Tibial nerve (tissue), 4 donors: ENCODE measurements around the gene C3orf52. TPM values are rescaled to one million over a fixed set of nuclear protein-coding genes. Genes with fewer than 3 reads are reported as not detected.
"Not testable (repeated sequence)": the region's sequence is repeated elsewhere in the genome, so short reads cannot be mapped to it uniquely, and the experiment has no call there.

Experiments used
- DNase-seq, 2 donors: peaks; one replicate each; pipeline ENCODE4 v3.0.0-alpha.2; 2019; ENCODE audit warnings: low spot score in 2 of 2
- H3K27ac ChIP-seq, 4 donors: fragments of 200-600 bp; sonication (generic) in 3 of 4; one replicate each; pipeline ENCODE4 v1.5.1; 2017 to 2019; ENCODE audit warnings: mild to moderate bottlenecking in 1 of 4
- H3K27me3 ChIP-seq, 2 donors: fragments of 200-600 bp; sonication (generic) in 1 of 2; one replicate each; pipeline versions ENCODE4 v1.5.1 to v1.6.0; 2017 to 2019
- H3K36me3 ChIP-seq, 3 donors: fragments of 200-600 bp; sonication (generic); one replicate each; pipeline ENCODE4 v1.5.1; 2018 to 2019
- H3K4me1 ChIP-seq, 4 donors: fragments of 200-600 bp; sonication (generic) in 3 of 4; one replicate each; pipeline ENCODE4 v1.5.1; 2017 to 2019
- H3K4me3 ChIP-seq, 4 donors: fragments of 200-600 bp; sonication (generic) in 3 of 4; one replicate each; pipeline ENCODE4 v1.5.1; 2017 to 2019; ENCODE audit warnings: mild to moderate bottlenecking in 1 of 4, moderate library complexity in 1 of 4
- H3K9me3 ChIP-seq, 4 donors: fragments of 200-600 bp; sonication (generic) in 3 of 4; one replicate each; pipeline ENCODE4 v1.5.1; 2017 to 2019
- CTCF ChIP-seq, 5 experiments: fragments of 200-600 bp in 3 of 5; fragments of 450-650 bp in 2 of 5; sonication (generic) in 3 of 5; IDR thresholded peaks; one replicate each; pipeline ENCODE4 v1.5.1; 2016 to 2019; ENCODE audit warnings: antibody characterized with exemption in 5 of 5, mild to moderate bottlenecking in 3 of 5, moderate library complexity in 2 of 5
- EP300 ChIP-seq, 2 donors: sonication (generic); formaldehyde crosslinking; IDR thresholded peaks; one replicate each; pipeline ENCODE4 v1.6.1; 2017; ENCODE audit warnings: antibody characterized with exemption in 2 of 2, mild to moderate bottlenecking in 1 of 2
- POLR2A ChIP-seq, 2 donors: fragments of 450-650 bp; IDR thresholded peaks; one replicate each; pipeline ENCODE4 v1.6.1; 2017; ENCODE audit warnings: antibody characterized with exemption in 2 of 2, mild to moderate bottlenecking in 2 of 2, moderate library complexity in 2 of 2
- WGBS, 2 donors: methylation state at CpG; one replicate each; pipeline ENCODE4 v1.1.5; 2018; 5-methylcytosine and 5-hydroxymethylcytosine counted together
- total RNA-seq, 4 donors: library from RNA; depleted of rRNA; stranded (reverse); fragments of >200 nt; gene quantifications; one replicate each; pipeline ENCODE4 v1.1.0, GENCODE V29; 2016

C3orf52 gene
- total RNA-seq, 4 donors from 2014 or later = 0.98 to 8.5 (median 5.6) TPM

- no peak overlapping the region for H3K27ac ChIP-seq
- TF ChIP-seq POLR2A (IDR thresholded peaks at IDR 0.05) (no peak), EP300 (IDR thresholded peaks at IDR 0.05) (no peak), CTCF (IDR thresholded peaks at IDR 0.05) (no peak)
- H3K36me3 ChIP-seq = no peaks in the 10 kb centered on the region
- no peak for DNase-seq
- H3K4me3 ChIP-seq = no peak overlapping the region
- no peaks in the 10 kb centered on the region for H3K27me3 ChIP-seq
- no peaks in the 10 kb centered on the region for H3K4me1 ChIP-seq
- no peaks in the 10 kb centered on the region for H3K9me3 ChIP-seq
- WGBS, 2 donors = 80 to 88% methylated on average over 6 of the region's 6 CpGs
Observed at GRCh38 chr3:112056451-112056929, 29.7 kb upstream of the C3orf52 start.

DNA sequence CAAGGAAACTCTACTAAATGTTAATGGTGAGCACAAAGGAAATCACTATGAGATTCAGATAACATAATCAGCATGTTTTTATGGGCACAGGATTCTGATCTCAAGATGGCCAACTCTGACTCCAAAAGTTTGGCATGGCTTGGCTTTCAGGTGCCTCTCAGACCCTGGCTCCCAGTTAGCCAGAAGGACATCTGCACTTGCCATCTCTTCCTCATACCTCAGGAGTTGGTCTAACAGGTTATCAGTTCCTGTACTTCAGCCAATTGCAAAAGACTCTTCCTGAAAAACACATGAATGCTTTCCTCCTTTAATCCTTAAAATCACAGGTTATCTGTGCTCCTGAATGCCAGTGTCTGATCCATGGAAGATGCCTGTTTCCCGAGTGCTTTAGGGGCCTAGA, 26.7 kb upstream of the C3orf52 start:
- H3K27me3 ChIP-seq = no peaks in the 10 kb centered on the region
- no peak for TF ChIP-seq EP300 (IDR thresholded peaks at IDR 0.05)
- TF ChIP-seq POLR2A (IDR thresholded peaks at IDR 0.05) = no peak
- no peak for TF ChIP-seq CTCF (IDR thresholded peaks at IDR 0.05)
- no peaks in the 10 kb centered on the region for H3K36me3 ChIP-seq
- 78 to 86% methylated on average over 1 of the region's 1 CpG for WGBS, 2 donors
- H3K9me3 ChIP-seq = no peaks in the 10 kb centered on the region
- no peak for DNase-seq
- no peak overlapping the region for H3K4me3 ChIP-seq
- no peaks in the 10 kb centered on the region for H3K4me1 ChIP-seq
- no peak overlapping the region for H3K27ac ChIP-seq

GRCh38 chr3:112061152-112061551, 25.0 kb upstream of the C3orf52 start:
- Histone ChIP-seq H3K27ac (no peak overlapping the region), H3K4me3 (no peak overlapping the region), H3K9me3 (no peaks in the 10 kb centered on the region), H3K4me1 (no peaks in the 10 kb centered on the region), H3K36me3 (no peaks in the 10 kb centered on the region), H3K27me3 (no peaks in the 10 kb centered on the region)
- no peak for DNase-seq
- 20 to 30% methylated on average over 3 of the region's 3 CpGs for WGBS, 2 donors
- TF ChIP-seq CTCF (IDR thresholded peaks at IDR 0.05) (no peak), EP300 (IDR thresholded peaks at IDR 0.05) (no peak), POLR2A (IDR thresholded peaks at IDR 0.05) (no peak)

DNA sequence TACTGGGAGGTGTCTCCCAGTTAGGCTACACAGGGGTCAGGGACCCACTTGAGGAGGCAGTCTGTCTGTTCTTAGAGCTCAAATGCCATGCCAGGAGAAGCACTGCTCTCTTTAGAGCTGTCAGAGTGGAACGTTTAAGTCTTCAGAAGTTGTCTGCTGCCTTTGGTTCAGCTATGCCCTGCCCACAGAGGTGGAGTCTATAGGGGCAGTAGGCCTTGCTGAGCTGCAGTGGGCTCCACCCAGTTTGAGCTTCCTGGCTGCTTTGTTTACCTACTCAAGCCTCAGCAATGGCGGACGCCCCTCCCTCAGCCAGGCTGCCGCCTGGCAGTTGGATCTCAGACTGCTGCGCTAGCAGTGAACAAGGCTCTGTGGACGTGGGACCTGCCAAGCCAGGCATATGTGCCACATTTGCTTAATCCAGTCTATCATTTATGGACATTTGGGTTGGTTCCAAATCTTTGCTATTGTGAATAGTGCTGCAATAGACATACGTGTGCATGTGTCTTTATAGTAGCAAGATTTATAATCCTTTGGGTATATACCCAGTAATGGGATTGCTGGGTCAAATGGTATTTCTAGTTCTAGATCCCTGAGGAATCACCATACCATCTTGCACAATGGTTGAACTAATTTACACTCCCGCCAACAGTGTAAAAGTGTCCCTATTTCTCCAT, 13.7 kb upstream of the C3orf52 start:
- WGBS, 2 donors = 80 to 90% methylated on average over 7 to 8 of the region's 8 CpGs
- H3K4me3 ChIP-seq, H3K4me1 ChIP-seq, H3K36me3 ChIP-seq, DNase-seq, H3K9me3 ChIP-seq, H3K27ac ChIP-seq, H3K27me3 ChIP-seq: not testable (repeated sequence)

DNA sequence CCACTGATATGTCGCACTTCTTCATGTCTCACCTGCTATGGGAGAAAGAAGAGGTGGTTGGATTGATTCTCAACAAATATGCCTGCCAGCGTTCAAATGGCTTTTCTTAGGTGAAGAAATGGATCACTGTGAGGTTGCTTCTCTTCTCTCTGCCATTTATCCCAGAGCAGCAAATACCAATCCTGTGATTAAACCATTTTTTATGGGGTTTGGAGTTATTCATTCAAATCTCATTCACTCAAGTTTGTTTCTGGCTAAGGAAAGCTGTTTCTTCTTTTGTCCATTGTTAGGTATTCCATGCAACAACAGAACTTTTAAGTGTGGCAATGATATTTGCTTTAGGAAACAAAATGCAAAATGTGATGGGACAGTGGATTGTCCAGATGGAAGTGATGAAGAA, 12.2 kb upstream of the C3orf52 start:
- H3K9me3 ChIP-seq = no peaks in the 10 kb centered on the region
- no peak for DNase-seq

More for the DNA sequence above, 12.2 kb upstream of the C3orf52 start:
- Histone ChIP-seq H3K4me3 (no peak overlapping the region), H3K27me3 (no peaks in the 10 kb centered on the region), H3K4me1 (peaks cover 0 to 3% (median 0%) of the 10 kb centered on the region in 4 donors), H3K27ac (no peak overlapping the region), H3K36me3 (no peaks in the 10 kb centered on the region)
- TF ChIP-seq EP300 (IDR thresholded peaks at IDR 0.05) = no peak
- TF ChIP-seq CTCF (IDR thresholded peaks at IDR 0.05) = no peak
- TF ChIP-seq POLR2A (IDR thresholded peaks at IDR 0.05) = no peak
- 79 to 90% methylated on average over 2 of the region's 2 CpGs for WGBS, 2 donors
